Cardiac muscle cell (in vitro differentiated cells and primary cell): Measurements from ENCODE around the gene AFF2. TPM values are rescaled to one million over a fixed set of nuclear protein-coding genes. Genes with fewer than 3 reads are reported as not detected.

Source experiments
- DNase-seq, 2 donors: peaks; one replicate each; pipeline versions ENCODE4 v3.0.0 to v3.0.0-alpha.2; 2010 to 2017; ENCODE audit warnings: low read depth in 1 of 2, low spot score in 1 of 2
- H3K27ac ChIP-seq: fragments of 200-600 bp; sonication (generic); 2 replicates; pipeline ENCODE4 v1.5.1; 2016
- H3K27me3 ChIP-seq: fragments of 200-600 bp; sonication (generic); 2 replicates; pipeline ENCODE4 v1.6.0; 2016; ENCODE audit warnings: control low read depth
- H3K36me3 ChIP-seq: fragments of 200-600 bp; sonication (generic); 2 replicates; pipeline ENCODE4 v1.5.1; 2016; ENCODE audit warnings: control low read depth
- H3K4me1 ChIP-seq: fragments of 200-600 bp; sonication (generic); 2 replicates; pipeline ENCODE4 v1.8.1; 2017; ENCODE audit warnings: low read depth, mild to moderate bottlenecking, mixed run types
- H3K4me3 ChIP-seq: fragments of 200-600 bp; sonication (generic); 2 replicates; pipeline ENCODE4 v1.5.1; 2016; ENCODE audit warnings: mild to moderate bottlenecking
- H3K9me3 ChIP-seq: fragments of 200-600 bp; sonication (generic); 2 replicates; pipeline ENCODE4 v1.5.1; 2017; ENCODE audit warnings: low read depth, mild to moderate bottlenecking, control low read depth
- polyA plus RNA-seq: library from polyadenylated mRNA; unstranded; fragments of >200 nt; fragmentation: Nextera tagmentation; extraction: Ambion mirVana; gene quantifications from 2 replicates; pipeline ENCODE4 v1.2.1, GENCODE V29; 2016
- total RNA-seq: library from RNA; depleted of rRNA; stranded (reverse); fragments of >200 nt; gene quantifications from 2 replicates; pipeline ENCODE4 v1.2.3, GENCODE V29; 2016
- TF ChIP-seq, protein P1 (sequence below): IDR thresholded peaks from 2 replicates; pipeline ENCODE4 v1.5.1; 2012; ENCODE audit warnings: low read depth, mild to moderate bottlenecking, low read length

The AFF2 gene
- total and polyA plus RNA-seq, 2 experiments from 2014 or later, result 4.4 to 8.3 TPM

DNA sequence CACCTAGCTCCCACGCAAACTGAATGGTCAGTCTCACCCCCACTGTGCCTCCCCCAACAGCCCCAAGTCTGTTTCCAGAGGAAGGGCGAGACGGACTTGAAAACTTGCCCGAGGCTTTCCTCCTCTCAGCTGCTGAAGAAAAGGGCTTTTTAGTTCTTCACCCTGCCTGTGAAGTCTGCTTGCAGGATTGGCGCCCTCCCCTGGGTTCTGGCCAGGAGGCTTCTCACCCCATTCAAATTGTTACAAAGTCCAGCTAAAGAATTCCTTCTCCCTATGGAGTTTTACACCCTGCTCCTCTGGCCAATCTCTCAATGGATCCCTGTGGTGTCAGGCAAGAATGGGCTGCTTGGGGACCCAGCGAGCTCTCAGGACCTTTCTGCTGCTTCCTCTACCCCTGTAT is 241.0 kb downstream of the AFF2 start:
- no peak overlapping the region for H3K4me3 ChIP-seq
- H3K36me3 ChIP-seq, result no peaks in the 10 kb centered on the region
- no peaks in the 10 kb centered on the region for H3K4me1 ChIP-seq
- no peaks in the 10 kb centered on the region for H3K27me3 ChIP-seq
- peak; percentile 3 to 8 for DNase-seq
- no peak overlapping the region for H3K27ac ChIP-seq
- no peaks in the 10 kb centered on the region for H3K9me3 ChIP-seq
- TF ChIP-seq, protein P1, sequence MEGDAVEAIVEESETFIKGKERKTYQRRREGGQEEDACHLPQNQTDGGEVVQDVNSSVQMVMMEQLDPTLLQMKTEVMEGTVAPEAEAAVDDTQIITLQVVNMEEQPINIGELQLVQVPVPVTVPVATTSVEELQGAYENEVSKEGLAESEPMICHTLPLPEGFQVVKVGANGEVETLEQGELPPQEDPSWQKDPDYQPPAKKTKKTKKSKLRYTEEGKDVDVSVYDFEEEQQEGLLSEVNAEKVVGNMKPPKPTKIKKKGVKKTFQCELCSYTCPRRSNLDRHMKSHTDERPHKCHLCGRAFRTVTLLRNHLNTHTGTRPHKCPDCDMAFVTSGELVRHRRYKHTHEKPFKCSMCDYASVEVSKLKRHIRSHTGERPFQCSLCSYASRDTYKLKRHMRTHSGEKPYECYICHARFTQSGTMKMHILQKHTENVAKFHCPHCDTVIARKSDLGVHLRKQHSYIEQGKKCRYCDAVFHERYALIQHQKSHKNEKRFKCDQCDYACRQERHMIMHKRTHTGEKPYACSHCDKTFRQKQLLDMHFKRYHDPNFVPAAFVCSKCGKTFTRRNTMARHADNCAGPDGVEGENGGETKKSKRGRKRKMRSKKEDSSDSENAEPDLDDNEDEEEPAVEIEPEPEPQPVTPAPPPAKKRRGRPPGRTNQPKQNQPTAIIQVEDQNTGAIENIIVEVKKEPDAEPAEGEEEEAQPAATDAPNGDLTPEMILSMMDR, result no peak

GRCh38 chrX:148755111-148755510 is 254.7 kb downstream of the AFF2 start:
- no peaks in the 10 kb centered on the region for H3K36me3 ChIP-seq
- no peak overlapping the region for H3K27ac ChIP-seq
- H3K9me3 ChIP-seq, result no peaks in the 10 kb centered on the region
- H3K4me3 ChIP-seq, result no peak overlapping the region
- no peaks in the 10 kb centered on the region for H3K27me3 ChIP-seq
- no peak for DNase-seq
- no peaks in the 10 kb centered on the region for H3K4me1 ChIP-seq
- TF ChIP-seq, protein P1, result no peak

- no peak overlapping the region for H3K27ac ChIP-seq
- H3K4me1 ChIP-seq, result no peaks in the 10 kb centered on the region
- TF ChIP-seq, protein P1, result no peak
- no peaks in the 10 kb centered on the region for H3K27me3 ChIP-seq
- no peak overlapping the region for H3K4me3 ChIP-seq
- no peak for DNase-seq
- H3K9me3 ChIP-seq, result no peaks in the 10 kb centered on the region
- H3K36me3 ChIP-seq, result no peaks in the 10 kb centered on the region
These were observed 263.5 kb downstream of the AFF2 start for GRCh38 chrX:148763896-148764295.

- Histone ChIP-seq H3K4me3 (no peak overlapping the region), H3K36me3 (no peaks in the 10 kb centered on the region), H3K4me1 (no peaks in the 10 kb centered on the region), H3K27me3 (no peaks in the 10 kb centered on the region), H3K9me3 (no peaks in the 10 kb centered on the region), H3K27ac (no peak overlapping the region)
- TF ChIP-seq, protein P1, result no peak
- no peak for DNase-seq
These were observed 267.9 kb downstream of the AFF2 start for GRCh38 chrX:148768296-148768695.

DNA sequence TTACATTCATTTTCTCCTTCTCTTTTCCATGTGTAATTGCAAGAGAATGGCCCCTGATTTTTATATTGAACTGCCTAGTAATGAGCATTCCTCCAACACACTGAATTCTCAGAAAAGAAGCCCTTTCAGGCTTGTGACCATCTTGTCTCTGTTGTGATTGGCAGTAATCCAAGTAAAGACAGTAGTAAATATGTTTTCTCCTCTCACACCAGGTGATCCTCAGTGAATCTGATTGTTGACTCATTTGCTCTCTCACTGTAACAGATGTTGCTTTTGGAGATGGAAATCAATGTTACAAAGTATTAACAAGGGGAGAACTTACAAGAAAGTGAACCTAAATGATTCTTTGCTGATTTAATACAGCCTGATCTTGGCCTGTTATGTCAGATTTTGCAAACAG is 271.0 kb downstream of the AFF2 start:
- TF ChIP-seq, protein P1, result no peak
- Histone ChIP-seq H3K9me3 (no peaks in the 10 kb centered on the region), H3K36me3 (no peaks in the 10 kb centered on the region), H3K27me3 (no peaks in the 10 kb centered on the region), H3K4me3 (no peak overlapping the region), H3K4me1 (no peaks in the 10 kb centered on the region), H3K27ac (no peak overlapping the region)
- no peak for DNase-seq

DNA sequence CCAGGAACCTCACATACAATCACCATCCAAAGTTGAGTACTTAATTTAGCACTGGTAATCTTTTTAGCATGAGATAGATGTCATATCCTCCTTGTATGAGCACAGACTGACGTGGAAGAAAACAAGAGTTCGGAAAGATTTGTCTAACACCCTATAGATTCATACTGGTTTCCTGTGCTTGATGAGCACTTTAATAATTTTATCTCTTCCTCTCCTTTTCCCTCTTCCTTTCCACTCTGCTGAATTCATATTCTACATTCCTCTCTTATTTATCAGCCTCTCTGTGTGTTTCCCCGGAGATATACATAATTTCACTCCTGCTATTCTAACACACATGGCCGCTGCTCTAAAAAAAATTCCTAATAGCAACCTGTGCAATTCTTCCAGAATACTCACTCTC is 273.9 kb downstream of the AFF2 start:
- H3K36me3 ChIP-seq, result no peaks in the 10 kb centered on the region
- peak in 1 of 2 donors; percentile 50 for DNase-seq
- no peak overlapping the region for H3K4me3 ChIP-seq
- no peaks in the 10 kb centered on the region for H3K4me1 ChIP-seq
- H3K27me3 ChIP-seq, result no peaks in the 10 kb centered on the region
- no peaks in the 10 kb centered on the region for H3K9me3 ChIP-seq
- no peak overlapping the region for H3K27ac ChIP-seq
- TF ChIP-seq, protein P1, result no peak
